ENCODE data around the gene TENM4.

Gene TENM4

DNA sequence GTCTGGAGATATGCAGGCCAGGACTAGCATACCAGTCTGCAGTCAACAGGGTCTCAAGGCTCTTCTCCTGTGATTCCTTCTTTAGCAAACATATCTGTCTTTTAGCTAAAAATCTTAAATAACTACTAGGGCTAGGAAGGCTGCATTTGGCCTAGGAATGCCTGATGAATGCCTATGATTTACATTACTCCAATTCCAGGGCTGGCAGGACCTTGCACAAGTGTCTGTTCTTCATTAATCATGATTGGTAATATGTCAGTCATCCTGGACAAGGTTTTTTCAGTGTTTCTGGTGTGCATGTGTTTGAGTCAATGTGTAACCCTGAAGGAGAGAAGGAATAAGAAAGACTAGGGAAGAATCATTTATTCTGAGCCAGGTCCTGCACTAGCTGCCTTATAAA is 585.7 kb downstream of the TENM4 start:
- ChIA-PET CTCF (interaction anchor here (1.2 kb wide), 1 partner anchor 15 kb away, joined by 3 read pairs; no protein-coding TSS in a partner anchor), POLR2A (no interaction called here)
- no peak for TF ChIP-seq CTCF (IDR thresholded peaks at IDR 0.05; ENCODE audit: control extremely low read depth, extremely low read depth, low read depth, missing control alignments)

DNA sequence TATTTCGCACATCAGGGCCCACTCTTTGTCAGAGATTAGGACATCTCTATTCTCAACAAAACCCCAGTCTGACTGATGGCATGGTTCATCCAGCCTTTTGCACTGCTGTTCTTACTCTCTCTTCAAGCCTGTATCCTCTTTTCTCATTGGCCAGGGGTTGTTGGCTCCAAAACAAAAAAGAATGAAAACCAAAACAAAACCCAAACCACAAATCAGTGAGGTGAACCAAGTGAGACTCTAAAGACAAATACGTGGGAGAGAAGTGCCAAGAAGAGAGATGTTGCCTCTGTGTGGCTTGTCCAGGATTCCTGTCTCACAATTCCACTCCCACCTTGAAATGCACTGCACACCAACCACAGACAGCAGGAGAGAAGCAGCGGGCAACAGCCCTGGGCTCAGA is 587.3 kb downstream of the TENM4 start:
- POLR2A ChIA-PET, result no interaction called here
- CTCF ChIA-PET, result no interaction called here
- no peak for TF ChIP-seq CTCF (IDR thresholded peaks at IDR 0.05; ENCODE audit: control extremely low read depth, extremely low read depth, low read depth, missing control alignments)
- DNase-seq (ENCODE audit: extremely low spot score), result no peak

More for the DNA sequence above, 585.7 kb downstream of the TENM4 start:
- DNase-seq (ENCODE audit: extremely low spot score), result no peak

GRCh38 chr11:78851878-78852586 is 588.8 kb downstream of the TENM4 start:
- CTCF ChIA-PET, result no interaction called here
- no peak for DNase-seq (ENCODE audit: extremely low spot score)
- POLR2A ChIA-PET, result no interaction called here
- TF ChIP-seq CTCF (IDR thresholded peaks at IDR 0.05; ENCODE audit: control extremely low read depth, extremely low read depth, low read depth, missing control alignments), result no peak

- no peak for DNase-seq (ENCODE audit: extremely low spot score)
- ChIA-PET CTCF (interaction anchor here (0.7 to 1.3 kb wide), 4 partner anchors 9 to 51 kb away, joined by 3 to 5 read pairs (median 4); no protein-coding TSS in a partner anchor), POLR2A (no interaction called here)
- TF ChIP-seq CTCF (IDR thresholded peaks at IDR 0.05; ENCODE audit: control extremely low read depth, extremely low read depth, low read depth, missing control alignments), result no peak
These were observed 590.8 kb downstream of the TENM4 start for GRCh38 chr11:78850078-78850477.

GRCh38 chr11:78846269-78846668 is 594.6 kb downstream of the TENM4 start:
- POLR2A ChIA-PET, result no interaction called here
- CTCF ChIA-PET, result interaction anchor here (0.6 kb wide), 1 partner anchor 46 kb away, joined by 3 read pairs; no protein-coding TSS in a partner anchor
- DNase-seq (ENCODE audit: extremely low spot score), result no peak
- no peak for TF ChIP-seq CTCF (IDR thresholded peaks at IDR 0.05; ENCODE audit: control extremely low read depth, extremely low read depth, low read depth, missing control alignments)

DNA sequence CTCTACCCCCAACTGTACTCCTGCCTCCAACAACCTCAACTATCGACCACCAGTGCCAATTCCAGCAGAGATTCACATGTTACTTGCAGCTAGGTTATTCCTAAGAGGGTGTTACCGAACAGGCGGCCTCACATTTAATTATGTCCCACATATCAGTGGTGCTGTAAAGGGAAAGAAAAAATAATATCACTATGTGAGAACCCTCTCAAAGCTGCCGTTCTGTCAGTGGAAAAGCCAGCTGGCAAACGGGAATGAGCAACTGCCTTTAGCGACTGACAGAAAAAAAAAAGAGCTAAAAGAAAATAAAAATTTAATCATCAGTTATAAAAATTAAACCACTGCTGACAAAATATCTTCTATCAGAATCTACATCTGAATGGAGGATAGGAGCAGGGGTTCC is 595.3 kb downstream of the TENM4 start:
- DNase-seq (ENCODE audit: extremely low spot score), result no peak
- ChIA-PET POLR2A (no interaction called here), CTCF (interaction anchor here (1.4 kb wide), 1 partner anchor 10 kb away, joined by 3 read pairs; no protein-coding TSS in a partner anchor)
- no peak for TF ChIP-seq CTCF (IDR thresholded peaks at IDR 0.05; ENCODE audit: control extremely low read depth, extremely low read depth, low read depth, missing control alignments)
